HG03460 (cell line): Measurements from ENCODE around the gene SH3PXD2A.

Experiments used
- ATAC-seq: cut with Tn5 transposase; IDR thresholded peaks from one replicate; pipeline ENCODE4 v1.9.1; 2021; ENCODE audit not compliant: unreplicated experiment

The SH3PXD2A gene

DNA sequence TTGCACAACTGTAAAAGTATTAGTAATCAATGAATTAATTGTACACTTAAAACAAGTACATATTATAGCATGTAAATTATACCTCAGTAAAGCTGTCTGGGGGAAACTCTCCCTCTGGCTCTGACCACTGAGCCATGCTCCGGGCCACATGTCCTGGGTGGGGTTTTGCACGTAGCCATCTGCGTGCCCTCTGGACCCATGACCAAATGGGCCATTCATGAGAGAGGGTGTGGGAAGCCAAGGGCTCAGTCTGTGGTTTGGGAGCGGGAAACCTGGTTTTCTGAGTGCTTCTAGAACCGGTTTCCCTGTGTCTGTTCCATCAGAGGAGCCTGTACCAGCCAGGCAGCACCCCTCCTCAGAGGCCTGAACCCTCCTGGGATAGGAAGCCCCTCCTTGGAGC is 143.2 kb downstream of the SH3PXD2A start:
- ATAC-seq, result no peak

DNA sequence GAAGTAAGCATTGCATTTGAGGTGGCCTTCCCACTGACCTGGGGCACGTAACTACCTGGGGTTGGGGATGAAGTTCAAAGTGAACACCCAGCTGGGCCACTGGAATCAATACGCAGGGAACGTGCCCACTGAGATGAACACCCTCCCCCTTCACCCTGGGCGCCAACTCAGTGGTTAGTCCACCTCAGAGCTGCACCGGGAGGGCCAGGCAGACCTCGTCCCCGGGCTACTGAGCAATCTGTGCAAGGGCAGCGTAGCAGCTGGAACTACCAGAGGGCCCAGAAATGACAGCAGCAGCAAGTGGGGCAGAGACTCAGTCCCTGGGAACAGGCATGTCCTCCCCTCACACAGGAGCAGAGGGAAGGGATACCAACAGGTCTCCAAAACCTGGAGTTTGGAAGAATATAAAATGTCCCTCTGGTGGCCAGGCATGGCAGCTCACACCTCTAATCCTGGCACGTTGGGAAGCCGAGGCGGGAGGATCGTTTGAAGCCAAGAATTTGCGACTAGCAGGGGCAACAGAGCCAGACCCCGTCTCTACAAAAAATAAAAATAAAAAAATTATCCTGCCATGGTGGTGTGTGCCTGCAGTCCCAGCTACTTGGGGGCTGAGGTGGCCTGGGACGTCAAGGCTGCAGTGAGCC is 143.9 kb downstream of the SH3PXD2A start:
- ATAC-seq, result no peak

GRCh38 chr10:103710490-103710889 is 144.9 kb downstream of the SH3PXD2A start:
- ATAC-seq, result no peak

GRCh38 chr10:103709341-103709920 is 145.9 kb downstream of the SH3PXD2A start:
- ATAC-seq, result no peak

DNA sequence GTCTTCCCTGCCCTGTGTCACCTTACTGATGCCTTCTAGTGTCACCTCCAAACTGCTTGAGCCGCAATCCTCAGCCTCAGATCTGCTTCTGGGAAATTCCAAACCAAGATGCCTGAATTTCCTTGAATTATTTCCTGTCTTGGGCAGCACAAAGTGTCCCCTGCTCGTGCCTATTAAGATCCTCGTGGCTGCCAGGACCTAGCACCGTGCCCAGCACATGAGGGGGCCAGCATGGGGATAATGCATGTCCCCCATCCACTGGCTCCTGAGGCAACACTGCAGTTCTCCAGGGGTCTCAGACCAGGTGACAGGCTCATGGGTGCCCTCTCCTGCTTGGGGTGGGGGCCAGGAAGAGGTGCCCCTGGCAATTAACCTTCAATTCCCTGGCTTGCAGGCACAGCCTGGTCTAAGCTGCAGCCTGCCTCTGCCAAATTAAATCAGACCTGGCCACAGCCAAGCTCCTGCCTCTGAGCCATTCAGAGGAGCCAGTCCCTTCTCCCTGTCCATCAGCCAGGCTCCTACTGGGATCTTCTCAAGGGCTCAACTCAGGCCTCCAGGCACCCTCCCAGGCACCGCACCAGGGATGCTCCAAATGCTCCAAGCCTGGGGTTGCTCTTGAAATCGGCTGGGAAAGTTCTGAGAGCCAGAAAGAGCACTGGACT is 146.6 kb downstream of the SH3PXD2A start:
- ATAC-seq, result no peak

DNA sequence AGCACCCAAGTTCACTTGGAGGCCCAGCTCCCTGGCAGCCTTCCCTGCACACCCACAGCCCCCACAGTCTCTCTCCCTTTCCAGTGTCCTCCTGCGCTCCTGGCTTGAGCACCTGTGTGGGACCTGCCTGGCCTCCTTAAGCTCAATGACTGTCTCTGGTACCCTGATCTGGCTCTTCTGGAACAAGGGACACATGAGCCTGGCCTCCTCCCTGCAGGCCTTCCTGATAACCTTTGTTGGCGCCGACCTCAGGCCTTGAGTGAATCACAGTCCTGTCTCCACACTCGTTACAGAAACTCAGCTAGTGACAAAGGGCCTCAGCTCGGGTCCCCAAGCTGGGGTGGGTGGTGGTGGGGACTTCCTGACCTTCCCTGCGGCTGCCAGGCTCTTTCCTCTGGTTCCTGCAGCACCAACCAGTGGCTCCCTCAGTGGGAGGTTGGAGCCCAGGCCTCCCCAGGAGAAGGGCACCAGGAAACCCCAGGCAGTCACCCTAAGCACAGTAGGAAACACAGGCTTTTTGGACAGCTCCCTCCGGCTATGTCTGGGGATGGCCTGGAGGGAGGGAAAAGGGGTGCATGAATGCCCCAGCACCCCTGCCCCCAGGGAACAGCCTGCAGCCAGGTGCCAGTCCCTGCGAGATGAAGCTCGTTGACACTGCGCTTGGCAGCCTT is 147.3 kb downstream of the SH3PXD2A start:
- ATAC-seq, result no peak

DNA sequence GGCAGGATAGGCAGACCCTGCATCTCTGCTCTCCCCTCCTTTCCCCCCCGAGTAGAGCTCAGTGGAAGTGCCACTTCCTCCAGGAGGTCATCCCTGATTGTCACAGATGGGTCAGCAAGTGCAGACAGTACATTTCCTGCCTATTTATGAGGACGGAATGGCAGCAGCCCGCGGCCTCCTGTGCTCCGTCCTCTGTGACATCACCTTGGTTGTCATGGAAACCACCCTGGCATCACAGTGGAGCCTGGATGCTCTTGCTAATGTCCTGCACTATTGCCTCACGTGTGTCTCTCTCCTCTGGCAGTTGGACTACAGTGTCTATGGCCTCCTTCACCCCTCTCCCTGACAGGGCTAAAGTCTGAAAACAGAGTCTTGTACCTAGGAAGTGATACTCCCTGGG is 148.6 kb downstream of the SH3PXD2A start:
- ATAC-seq, result no peak

- ATAC-seq, result no peak
Measured at GRCh38 chr10:103706047-103706446, 149.3 kb downstream of the SH3PXD2A start.

GRCh38 chr10:103703941-103704919 is 151.1 kb downstream of the SH3PXD2A start:
- ATAC-seq, result no peak

GRCh38 chr10:103701380-103702222 is 153.8 kb downstream of the SH3PXD2A start:
- ATAC-seq, result no peak

DNA sequence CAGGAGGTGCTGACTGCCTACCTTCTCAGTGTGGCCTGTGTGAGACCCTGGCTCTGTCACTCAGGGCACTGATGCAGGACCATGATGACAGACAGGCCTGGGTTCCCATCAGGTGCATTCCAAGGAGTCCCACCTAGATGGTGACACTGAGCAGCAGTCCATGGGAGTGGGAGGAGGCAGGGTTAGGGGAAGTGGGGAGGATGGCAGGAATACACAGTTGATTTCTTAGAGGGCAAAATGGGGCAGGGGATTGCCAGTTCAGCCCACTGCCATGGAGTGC is 155.0 kb downstream of the SH3PXD2A start:
- ATAC-seq, result no peak

GRCh38 chr10:103699611-103700435 is 155.6 kb downstream of the SH3PXD2A start:
- no peak for ATAC-seq

GRCh38 chr10:103698266-103698665 is 157.1 kb downstream of the SH3PXD2A start:
- no peak for ATAC-seq

DNA sequence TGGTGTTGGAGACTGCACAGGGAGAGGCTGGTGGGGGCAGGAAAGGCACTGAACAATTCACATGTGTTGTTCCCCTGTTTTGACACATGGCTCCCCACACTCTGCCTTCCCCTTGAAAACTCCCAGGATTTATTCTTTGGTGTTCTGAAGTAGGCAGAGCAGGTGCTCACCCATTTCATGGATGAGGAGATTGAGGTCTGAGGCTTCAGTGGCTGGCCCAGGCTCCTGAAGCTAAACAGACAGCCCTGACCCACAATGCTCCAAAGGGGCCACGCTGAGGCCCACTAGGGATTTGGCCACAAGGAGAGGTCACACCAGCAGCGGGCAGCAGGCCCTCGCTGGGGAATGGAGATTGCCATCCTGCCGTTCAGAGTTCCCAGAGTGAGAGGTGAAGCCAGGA is 157.6 kb downstream of the SH3PXD2A start:
- ATAC-seq, result no peak

GRCh38 chr10:103696411-103697145 is 158.8 kb downstream of the SH3PXD2A start:
- ATAC-seq, result peak; percentile 25

- no peak for ATAC-seq
Measured at GRCh38 chr10:103696094-103696410, 159.3 kb downstream of the SH3PXD2A start.

- ATAC-seq, result no peak
Measured at GRCh38 chr10:103695584-103696005, 159.8 kb downstream of the SH3PXD2A start.

- no peak for ATAC-seq
Measured at GRCh38 chr10:103693812-103694205, 161.6 kb downstream of the SH3PXD2A start.
